CD4-positive, alpha-beta T cell (primary cell): ENCODE measurements around the gene PXT1. TPM values are rescaled to one million over a fixed set of nuclear protein-coding genes. Genes with fewer than 3 reads are reported as not detected.

Experiments used
- ATAC-seq: fragments of 200-7000 bp; cut with Tn5 transposase; one replicate; pipeline ENCODE4 v1.10.0; 2022; ENCODE audit warnings: mild to moderate bottlenecking; ENCODE audit not compliant: poor library complexity
- CTCF ChIA-PET: fragments of 350-600 bp; sonication (Branson Sonifier 250); formaldehyde crosslinking; loops from one replicate; lab custom pipeline; 2021; ENCODE audit warnings: antibody characterized with exemption, inconsistent platforms; lab: Charles Lee
- POLR2A ChIA-PET: fragments of 350-600 bp; sonication (Branson Sonifier 250); formaldehyde crosslinking; loops from one replicate; lab custom pipeline; 2021; ENCODE audit warnings: antibody characterized with exemption, inconsistent platforms; lab: Charles Lee
- DNase-seq, 14 experiments: peaks; one replicate each; pipeline ENCODE4 v3.0.0-alpha.2; 2013 to 2020; ENCODE audit warnings: mixed read lengths in 2 of 14
- H3K27ac ChIP-seq, 2 donors: one replicate each; pipeline versions ENCODE4 v1.5.1 to v1.7.0; 2013; ENCODE audit warnings: low read length in 2 of 2, low read depth in 1 of 2, mild to moderate bottlenecking in 1 of 2
- H3K27me3 ChIP-seq, 2 experiments: 1 replicate in 1 of 2; 2 replicates in 1 of 2; pipeline versions ENCODE4 v1.6.1 to v1.7.0; 2013; ENCODE audit warnings: low read length in 2 of 2, control low read depth in 1 of 2, mild to moderate bottlenecking in 1 of 2, moderate library complexity in 1 of 2; ENCODE audit not compliant: insufficient read depth in 2 of 2, control insufficient read depth in 1 of 2
- H3K36me3 ChIP-seq: one replicate; pipeline ENCODE4 v1.6.1; 2013; ENCODE audit warnings: low read length, control low read depth; ENCODE audit not compliant: insufficient read depth
- H3K4me1 ChIP-seq: one replicate; pipeline ENCODE4 v1.6.1; 2013; ENCODE audit warnings: low read length, control low read depth; ENCODE audit not compliant: insufficient read depth
- H3K4me3 ChIP-seq: one replicate; pipeline ENCODE4 v1.5.1; 2013; ENCODE audit warnings: mild to moderate bottlenecking, low read length, moderate library complexity
- H3K9me3 ChIP-seq, 2 experiments: 1 replicate in 1 of 2; 2 replicates in 1 of 2; pipeline versions ENCODE4 v1.6.1 to v1.7.0; 2013; ENCODE audit warnings: low read length in 2 of 2, mild to moderate bottlenecking in 2 of 2, control low read depth in 1 of 2, moderate library complexity in 1 of 2; ENCODE audit not compliant: control insufficient read depth in 1 of 2, insufficient read depth in 1 of 2
- H3K27ac Mint-ChIP-seq: one replicate; pipeline ENCODE4 v1.8.0; 2020; ENCODE audit warnings: mixed read lengths
- H3K27me3 Mint-ChIP-seq: one replicate; pipeline ENCODE4 v1.8.0; 2021; ENCODE audit warnings: mixed read lengths
- H3K36me3 Mint-ChIP-seq: one replicate; pipeline ENCODE4 v1.8.0; 2021; ENCODE audit warnings: low read depth, mixed read lengths
- H3K4me1 Mint-ChIP-seq: one replicate; pipeline ENCODE4 v1.8.0; 2021; ENCODE audit warnings: low read depth, mixed read lengths
- H3K4me3 Mint-ChIP-seq: one replicate; pipeline ENCODE4 v1.8.0; 2020; ENCODE audit warnings: mild to moderate bottlenecking, mixed read lengths
- H3K9me3 Mint-ChIP-seq: one replicate; pipeline ENCODE4 v1.8.0; 2020; ENCODE audit warnings: mixed read lengths
- CTCF ChIP-seq: fragments of 200-600 bp; IDR thresholded peaks from one replicate; pipeline ENCODE4 v1.8.0; 2022; ENCODE audit warnings: antibody characterized with exemption, mild to moderate bottlenecking
- intact Hi-C, 2 experiments: fragments of 100-400 bp; cut with DNase I in 1 of 2; cut with micrococcal nuclease in 1 of 2; formaldehyde crosslinking; loops; one replicate each; pipeline versions ENCODE4 v1.15.1 to v1.9.0; 2023 to 2025; cut with DNase I, micrococcal nuclease
- total RNA-seq, 174 experiments: library from RNA in 2 of 174; stranded (reverse) in 2 of 174; gene quantifications; one replicate each; pipeline ENCODE4 v1.2.3 and lab custom pipeline; 2021 to 2026

PXT1 gene
- total RNA-seq, 2 experiments from 2014 or later = 0.55 to 0.59 TPM

GRCh38 chr6:36389353-36389752 lies 53.3 kb downstream of the PXT1 start:
- Histone ChIP-seq H3K27me3 (peaks cover 6 to 8% of the 10 kb centered on the region in 2 experiments), H3K4me3 (no peak overlapping the region), H3K4me1 (peaks cover 25% of the 10 kb centered on the region), H3K27ac (no peak overlapping the region), H3K9me3 (no peaks in the 10 kb centered on the region), H3K36me3 (no peaks in the 10 kb centered on the region)
- ATAC-seq (no peak), DNase-seq (no peak)
- Mint-ChIP-seq H3K4me3 (peak overlapping the region; percentile 32), H3K9me3 (no peaks in the 10 kb centered on the region), H3K27ac (no peak overlapping the region), H3K27me3 (peaks cover 30% of the 10 kb centered on the region), H3K36me3 (peaks cover 6% of the 10 kb centered on the region), H3K4me1 (peaks cover 24% of the 10 kb centered on the region)
- ChIA-PET POLR2A (no interaction called here), CTCF (no interaction called here)
- TF ChIP-seq CTCF = no peak
- intact Hi-C loops = no loop called here

DNA sequence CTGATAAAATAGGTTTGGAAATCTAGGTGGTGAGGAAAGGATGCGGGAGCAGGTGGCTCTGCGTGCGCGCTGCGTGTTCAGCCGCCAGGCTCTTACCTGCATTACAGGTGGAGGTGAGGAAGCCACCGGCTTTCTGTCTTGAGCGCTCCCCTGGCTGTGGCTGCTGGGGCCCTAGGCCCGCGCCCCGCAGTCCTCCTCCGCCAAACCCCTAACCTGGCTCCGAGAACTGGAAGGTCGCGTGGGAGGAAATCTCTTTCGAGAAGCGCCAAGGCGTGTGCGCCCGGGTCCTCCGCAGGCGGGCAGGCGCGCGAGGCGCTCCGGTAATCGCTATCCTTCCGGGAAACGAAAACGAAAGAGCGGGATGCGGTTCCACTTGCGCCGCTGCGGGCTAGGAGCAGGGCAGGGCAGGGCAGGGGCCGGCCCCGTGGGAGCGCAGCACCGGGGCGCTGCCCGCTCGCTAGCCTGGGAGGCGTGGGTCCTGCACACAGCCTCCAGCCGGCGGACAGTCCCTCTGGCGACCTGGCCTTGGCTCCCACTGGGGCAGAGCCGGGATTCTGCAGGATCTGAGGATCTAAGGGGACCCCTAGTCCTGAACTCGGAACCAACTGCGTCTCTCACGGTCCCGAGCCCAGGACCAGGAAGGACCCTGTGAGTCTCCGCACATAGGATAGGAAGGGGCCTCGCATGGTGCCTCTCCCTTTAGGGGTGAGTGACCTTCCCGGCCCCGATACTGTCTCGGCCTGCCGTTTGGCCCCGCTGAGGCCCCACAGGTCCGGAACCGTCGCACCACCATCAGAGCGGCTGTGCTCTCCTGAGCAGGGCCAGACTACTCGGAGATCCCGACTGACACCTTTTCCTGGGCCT lies 55.0 kb downstream of the PXT1 start, which contains the start of gene ETV7:
Gene ETV7 (minus strand): TSS at position 230 of the 864 bp plus-strand sequence. CDS start 128 bp downstream, at position 102.
- H3K4me3 ChIP-seq = peak within 1 kb of the TSS; percentile 87
- TF ChIP-seq CTCF = no peak
- peak; percentile 63 for ATAC-seq
- DNase-seq = peak in 11 of 14 experiments; percentile 6 to 73 (median 27)
- Mint-ChIP-seq H3K4me3 (peak within 1 kb of the TSS; percentile 96), H3K4me1 (peaks cover 24% of the 10 kb centered on the region), H3K27ac (peak within 1 kb of the TSS; percentile 21), H3K36me3 (peaks cover 6% of the 10 kb centered on the region), H3K27me3 (peaks cover 21% of the 10 kb centered on the region), H3K9me3 (no peaks in the 10 kb centered on the region)
- CTCF ChIA-PET = interaction anchor here (0.9 kb wide), 1 partner anchor 36 kb away, joined by 3 read pairs; no protein-coding TSS in a partner anchor
- intact Hi-C loops = no loop called here
- peaks cover 6 to 8% of the 10 kb centered on the region in 2 experiments for H3K27me3 ChIP-seq
- H3K4me1 ChIP-seq = peaks cover 25% of the 10 kb centered on the region
- no peaks in the 10 kb centered on the region for H3K36me3 ChIP-seq
- no peak within 1 kb of the TSS for H3K27ac ChIP-seq
- H3K9me3 ChIP-seq = no peaks in the 10 kb centered on the region
- POLR2A ChIA-PET = interaction anchor here (0.9 to 1.3 kb wide), 3 partner anchors 14 to 55 kb away, joined by 3 read pairs; partner anchors contain the start of gene KCTD20

- no peak for TF ChIP-seq CTCF
- H3K27ac ChIP-seq = no peak overlapping the region
- CTCF ChIA-PET = no interaction called here
- POLR2A ChIA-PET = interaction anchor here (0.6 to 1.3 kb wide), 6 partner anchors 8 to 293 kb away, joined by 3 read pairs; partner anchors contain the start of gene KCTD20
- Mint-ChIP-seq H3K27ac (peak overlapping the region; percentile 21), H3K27me3 (peaks cover 21% of the 10 kb centered on the region), H3K9me3 (no peaks in the 10 kb centered on the region), H3K4me3 (peak overlapping the region; percentile 96), H3K4me1 (peaks cover 24% of the 10 kb centered on the region), H3K36me3 (peaks cover 6% of the 10 kb centered on the region)
- peaks cover 6 to 8% of the 10 kb centered on the region in 2 experiments for H3K27me3 ChIP-seq
- H3K4me1 ChIP-seq = peaks cover 25% of the 10 kb centered on the region
- H3K4me3 ChIP-seq = peak overlapping the region; percentile 87
- DNase-seq (peak in 8 of 14 experiments; percentile 2 to 46 (median 30)), ATAC-seq (peak; percentile 62)
- no peaks in the 10 kb centered on the region for H3K9me3 ChIP-seq
- no peaks in the 10 kb centered on the region for H3K36me3 ChIP-seq
- intact Hi-C loops = no loop called here
Observed at GRCh38 chr6:36386495-36387439, 55.9 kb downstream of the PXT1 start.
